ENCODE measurements around the gene TIMM29. TPM values are rescaled to one million over a fixed set of nuclear protein-coding genes. Genes with fewer than 3 reads are reported as not detected.
A peak's percentile ranks its signal among the peaks of the same experiment; 100 is the strongest.

Gene TIMM29
- total RNA-seq, 4 donors from 2014 or later: 7.6 to 40.5 (median 28.5) TPM

GRCh38 chr19:10966809-10967208 is 38.2 kb downstream of the TIMM29 start:
- peaks cover 0 to 6% of the 10 kb centered on the region in 2 donors for H3K4me1 ChIP-seq
- intact Hi-C loops (cut with DNase I; ENCODE audit: low total_unique reads): no loop called here
- DNase-seq: no peak
- H3K27me3 ChIP-seq: no peaks in the 10 kb centered on the region
- no peaks in the 10 kb centered on the region for H3K9me3 ChIP-seq
- no peak overlapping the region for H3K4me3 ChIP-seq
- TF ChIP-seq CTCF (IDR thresholded peaks at IDR 0.05) (no peak), POLR2A (IDR thresholded peaks at IDR 0.05) (no peak)
- no peak overlapping the region for H3K27ac ChIP-seq
- no peaks in the 10 kb centered on the region for H3K36me3 ChIP-seq

GRCh38 chr19:10968527-10969135 is 40.0 kb downstream of the TIMM29 start:
- no peak for TF ChIP-seq POLR2A (IDR thresholded peaks at IDR 0.05)
- no peak for TF ChIP-seq CTCF (IDR thresholded peaks at IDR 0.05)
- Histone ChIP-seq H3K4me3 (no peak overlapping the region), H3K9me3 (no peaks in the 10 kb centered on the region), H3K27ac (no peak overlapping the region), H3K36me3 (no peaks in the 10 kb centered on the region), H3K4me1 (no peaks in the 10 kb centered on the region), H3K27me3 (no peaks in the 10 kb centered on the region)
- DNase-seq: no peak
- intact Hi-C loops (cut with DNase I; ENCODE audit: low total_unique reads): no loop called here

- no peak for TF ChIP-seq POLR2A (IDR thresholded peaks at IDR 0.05)
- no peak for TF ChIP-seq CTCF (IDR thresholded peaks at IDR 0.05)
These were observed 42.6 kb downstream of the TIMM29 start for GRCh38 chr19:10971107-10971726.

GRCh38 chr19:10975374-10976130 is 46.9 kb downstream of the TIMM29 start:
- intact Hi-C loops (cut with DNase I; ENCODE audit: low total_unique reads): no loop called here
- DNase-seq: peak; percentile 64 to 75
- Histone ChIP-seq H3K4me3 (peak overlapping the region in 1 of 2 donors; percentile 8), H3K4me1 (peaks cover 11 to 19% of the 10 kb centered on the region in 2 donors), H3K27ac (peak overlapping the region; percentile 72 to 83), H3K9me3 (no peaks in the 10 kb centered on the region), H3K27me3 (no peaks in the 10 kb centered on the region), H3K36me3 (no peaks in the 10 kb centered on the region)
- TF ChIP-seq CTCF (IDR thresholded peaks at IDR 0.05) (no peak), POLR2A (IDR thresholded peaks at IDR 0.05) (no peak)

More at GRCh38 chr19:10971107-10971726, 42.6 kb downstream of the TIMM29 start:
- Histone ChIP-seq H3K4me1 (peaks cover 0 to 10% of the 10 kb centered on the region in 2 donors), H3K27me3 (no peaks in the 10 kb centered on the region), H3K27ac (no peak overlapping the region), H3K36me3 (no peaks in the 10 kb centered on the region), H3K4me3 (no peak overlapping the region), H3K9me3 (no peaks in the 10 kb centered on the region)
- no peak for DNase-seq
- intact Hi-C loops (cut with DNase I; ENCODE audit: low total_unique reads): no loop called here

All from uterus (tissue), 4 donors.